Tibial nerve (tissue), 4 donors: ENCODE results near the gene FSTL4. TPM values are rescaled to one million over a fixed set of nuclear protein-coding genes. Genes with fewer than 3 reads are reported as not detected.

Source experiments
- DNase-seq, 2 donors: peaks; one replicate each; pipeline ENCODE4 v3.0.0-alpha.2; 2019; ENCODE audit warnings: low spot score in 2 of 2
- H3K27ac ChIP-seq, 4 donors: fragments of 200-600 bp; sonication (generic) in 3 of 4; one replicate each; pipeline ENCODE4 v1.5.1; 2017 to 2019; ENCODE audit warnings: mild to moderate bottlenecking in 1 of 4
- H3K27me3 ChIP-seq, 2 donors: fragments of 200-600 bp; sonication (generic) in 1 of 2; one replicate each; pipeline versions ENCODE4 v1.5.1 to v1.6.0; 2017 to 2019
- H3K36me3 ChIP-seq, 3 donors: fragments of 200-600 bp; sonication (generic); one replicate each; pipeline ENCODE4 v1.5.1; 2018 to 2019
- H3K4me1 ChIP-seq, 4 donors: fragments of 200-600 bp; sonication (generic) in 3 of 4; one replicate each; pipeline ENCODE4 v1.5.1; 2017 to 2019
- H3K4me3 ChIP-seq, 4 donors: fragments of 200-600 bp; sonication (generic) in 3 of 4; one replicate each; pipeline ENCODE4 v1.5.1; 2017 to 2019; ENCODE audit warnings: mild to moderate bottlenecking in 1 of 4, moderate library complexity in 1 of 4
- H3K9me3 ChIP-seq, 4 donors: fragments of 200-600 bp; sonication (generic) in 3 of 4; one replicate each; pipeline ENCODE4 v1.5.1; 2017 to 2019
- CTCF ChIP-seq, 5 experiments: fragments of 200-600 bp in 3 of 5; fragments of 450-650 bp in 2 of 5; sonication (generic) in 3 of 5; IDR thresholded peaks; one replicate each; pipeline ENCODE4 v1.5.1; 2016 to 2019; ENCODE audit warnings: antibody characterized with exemption in 5 of 5, mild to moderate bottlenecking in 3 of 5, moderate library complexity in 2 of 5
- EP300 ChIP-seq, 2 donors: sonication (generic); formaldehyde crosslinking; IDR thresholded peaks; one replicate each; pipeline ENCODE4 v1.6.1; 2017; ENCODE audit warnings: antibody characterized with exemption in 2 of 2, mild to moderate bottlenecking in 1 of 2
- POLR2A ChIP-seq, 2 donors: fragments of 450-650 bp; IDR thresholded peaks; one replicate each; pipeline ENCODE4 v1.6.1; 2017; ENCODE audit warnings: antibody characterized with exemption in 2 of 2, mild to moderate bottlenecking in 2 of 2, moderate library complexity in 2 of 2
- WGBS, 2 donors: methylation state at CpG; one replicate each; pipeline ENCODE4 v1.1.5; 2018; 5-methylcytosine and 5-hydroxymethylcytosine counted together
- total RNA-seq, 4 donors: library from RNA; depleted of rRNA; stranded (reverse); fragments of >200 nt; gene quantifications; one replicate each; pipeline ENCODE4 v1.1.0, GENCODE V29; 2016

Gene FSTL4
- total RNA-seq, 4 donors from 2014 or later = 0.22 TPM; not detected in 3

- peaks cover 0 to 27% of the 10 kb centered on the region in 2 donors for H3K27me3 ChIP-seq
- H3K27ac ChIP-seq = no peak overlapping the region
- H3K36me3 ChIP-seq = no peaks in the 10 kb centered on the region
- no peak for TF ChIP-seq CTCF (IDR thresholded peaks at IDR 0.05)
- no peak for TF ChIP-seq POLR2A (IDR thresholded peaks at IDR 0.05)
- no peak for TF ChIP-seq EP300 (IDR thresholded peaks at IDR 0.05)
- no peaks in the 10 kb centered on the region for H3K9me3 ChIP-seq
- peaks cover 0 to under 1% (median 0%) of the 10 kb centered on the region in 4 donors for H3K4me1 ChIP-seq
- no peak for DNase-seq
- no peak overlapping the region for H3K4me3 ChIP-seq
Measured at GRCh38 chr5:133605323-133605722, 7.0 kb downstream of the FSTL4 start.

GRCh38 chr5:133603711-133604110 lies 8.6 kb downstream of the FSTL4 start:
- Histone ChIP-seq H3K27ac (no peak overlapping the region), H3K9me3 (no peaks in the 10 kb centered on the region), H3K4me1 (no peaks in the 10 kb centered on the region), H3K4me3 (no peak overlapping the region), H3K27me3 (peaks cover 0 to 11% of the 10 kb centered on the region in 2 donors), H3K36me3 (no peaks in the 10 kb centered on the region)
- TF ChIP-seq POLR2A (IDR thresholded peaks at IDR 0.05) (no peak), CTCF (IDR thresholded peaks at IDR 0.05) (no peak), EP300 (IDR thresholded peaks at IDR 0.05) (no peak)
- no peak for DNase-seq
- WGBS, 2 donors = 67 to 73% methylated on average over 6 of the region's 6 CpGs

DNA sequence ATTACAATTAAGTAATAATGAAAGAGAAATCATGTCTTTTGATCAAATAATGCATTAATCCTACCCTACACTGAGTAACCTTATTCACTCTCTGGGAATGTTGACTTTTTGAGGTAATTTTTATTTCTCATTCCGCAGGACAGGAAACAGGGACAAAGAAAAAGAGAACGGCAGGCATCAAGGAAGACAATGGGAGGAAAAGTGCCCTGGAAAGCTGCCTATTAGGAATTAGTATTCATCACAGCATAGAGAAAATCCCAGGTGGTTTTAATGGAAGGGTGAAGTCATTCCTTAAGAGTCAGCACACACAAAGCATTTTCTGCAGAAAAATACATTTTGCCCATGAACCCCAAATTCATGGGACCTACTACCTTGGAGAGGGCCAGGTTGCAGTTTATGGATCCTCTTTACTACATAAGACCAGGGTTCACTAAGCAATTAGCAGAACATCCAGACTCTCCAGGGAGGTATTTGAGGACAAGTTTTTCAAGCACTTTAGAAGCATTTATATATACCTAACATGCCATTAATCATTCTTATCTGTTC lies 9.4 kb downstream of the FSTL4 start:
- H3K4me3 ChIP-seq = no peak overlapping the region
- H3K27me3 ChIP-seq = peaks cover 0 to 4% of the 10 kb centered on the region in 2 donors
- no peak for TF ChIP-seq EP300 (IDR thresholded peaks at IDR 0.05)
- TF ChIP-seq POLR2A (IDR thresholded peaks at IDR 0.05) = no peak
- TF ChIP-seq CTCF (IDR thresholded peaks at IDR 0.05) = no peak
- no peaks in the 10 kb centered on the region for H3K4me1 ChIP-seq
- no peaks in the 10 kb centered on the region for H3K9me3 ChIP-seq
- no peak for DNase-seq
- no peak overlapping the region for H3K27ac ChIP-seq
- WGBS, 2 donors = 18 to 21% methylated on average over 2 of the region's 2 CpGs
- no peaks in the 10 kb centered on the region for H3K36me3 ChIP-seq

DNA sequence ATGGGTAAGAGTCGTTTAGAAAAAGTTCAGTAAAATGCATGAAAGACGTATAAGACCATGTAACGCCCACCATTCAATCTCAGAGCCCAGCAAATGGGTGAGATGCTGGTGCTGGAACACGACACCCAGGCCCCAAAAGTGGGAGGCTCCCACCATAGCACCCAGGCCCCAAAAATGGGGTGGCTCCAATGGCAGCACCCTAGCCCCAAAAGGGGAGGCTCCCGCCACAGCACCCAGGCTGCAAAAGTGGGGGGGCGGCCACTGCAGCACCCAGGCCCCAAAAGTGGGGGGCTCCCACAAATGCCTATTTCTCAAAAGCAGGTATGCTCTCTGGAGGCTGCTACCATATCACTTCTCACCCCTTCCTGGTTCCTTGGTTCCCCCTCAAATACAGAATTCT lies 12.7 kb downstream of the FSTL4 start:
- H3K27ac ChIP-seq = no peak overlapping the region
- H3K9me3 ChIP-seq = no peaks in the 10 kb centered on the region
- no peaks in the 10 kb centered on the region for H3K36me3 ChIP-seq
- no peak for DNase-seq
- 78 to 80% methylated on average over 6 of the region's 6 CpGs for WGBS, 2 donors
- no peaks in the 10 kb centered on the region for H3K27me3 ChIP-seq
- no peak for TF ChIP-seq CTCF (IDR thresholded peaks at IDR 0.05)
- no peak for TF ChIP-seq POLR2A (IDR thresholded peaks at IDR 0.05)
- no peak for TF ChIP-seq EP300 (IDR thresholded peaks at IDR 0.05)
- H3K4me3 ChIP-seq = no peak overlapping the region
- no peaks in the 10 kb centered on the region for H3K4me1 ChIP-seq

- Histone ChIP-seq H3K36me3 (no peaks in the 10 kb centered on the region), H3K27ac (no peak overlapping the region), H3K27me3 (no peaks in the 10 kb centered on the region), H3K4me3 (no peak overlapping the region), H3K4me1 (no peaks in the 10 kb centered on the region), H3K9me3 (no peaks in the 10 kb centered on the region)
- TF ChIP-seq POLR2A (IDR thresholded peaks at IDR 0.05) = no peak
- no peak for TF ChIP-seq CTCF (IDR thresholded peaks at IDR 0.05)
- TF ChIP-seq EP300 (IDR thresholded peaks at IDR 0.05) = no peak
- WGBS, 2 donors = 88 to 91% methylated on average over 8 of the region's 8 CpGs
- DNase-seq = no peak
Measured at GRCh38 chr5:133599044-133599443, 13.3 kb downstream of the FSTL4 start.
